Eye (tissue), 1 donor: ENCODE data around the gene AP5Z1.
"Not testable (repeated sequence)": the region's sequence is repeated elsewhere in the genome, so short reads cannot be mapped to it uniquely, and the experiment has no call there.

Experiments used
- DNase-seq: peaks from one replicate; pipeline ENCODE4 v3.0.0-alpha.2; 2015

The AP5Z1 gene

GRCh38 chr7:4789194-4790077, 14.0 kb downstream of the AP5Z1 start:
- DNase-seq: no peak

DNA sequence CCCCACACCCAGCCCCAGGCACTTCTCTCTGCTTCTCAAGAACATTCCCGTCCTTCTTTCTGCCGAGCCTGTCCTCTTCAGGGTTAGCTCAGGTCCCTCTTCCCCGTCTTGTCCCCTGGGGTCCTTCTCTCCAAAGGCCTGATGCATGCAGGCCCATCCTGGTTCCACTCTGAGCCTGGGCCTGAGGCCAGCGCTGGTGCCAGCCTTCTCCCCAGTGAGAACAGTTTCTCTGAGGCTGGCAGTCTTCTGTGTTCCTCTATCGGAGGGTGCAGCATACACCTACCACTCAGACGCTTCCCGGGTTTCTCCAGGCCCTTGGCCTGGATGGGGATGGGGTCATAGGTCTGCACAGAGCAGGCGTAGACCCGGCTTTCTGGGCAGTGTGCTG, 14.6 kb downstream of the AP5Z1 start:
- no peak for DNase-seq

GRCh38 chr7:4790516-4790991, 15.1 kb downstream of the AP5Z1 start:
- no peak for DNase-seq

DNA sequence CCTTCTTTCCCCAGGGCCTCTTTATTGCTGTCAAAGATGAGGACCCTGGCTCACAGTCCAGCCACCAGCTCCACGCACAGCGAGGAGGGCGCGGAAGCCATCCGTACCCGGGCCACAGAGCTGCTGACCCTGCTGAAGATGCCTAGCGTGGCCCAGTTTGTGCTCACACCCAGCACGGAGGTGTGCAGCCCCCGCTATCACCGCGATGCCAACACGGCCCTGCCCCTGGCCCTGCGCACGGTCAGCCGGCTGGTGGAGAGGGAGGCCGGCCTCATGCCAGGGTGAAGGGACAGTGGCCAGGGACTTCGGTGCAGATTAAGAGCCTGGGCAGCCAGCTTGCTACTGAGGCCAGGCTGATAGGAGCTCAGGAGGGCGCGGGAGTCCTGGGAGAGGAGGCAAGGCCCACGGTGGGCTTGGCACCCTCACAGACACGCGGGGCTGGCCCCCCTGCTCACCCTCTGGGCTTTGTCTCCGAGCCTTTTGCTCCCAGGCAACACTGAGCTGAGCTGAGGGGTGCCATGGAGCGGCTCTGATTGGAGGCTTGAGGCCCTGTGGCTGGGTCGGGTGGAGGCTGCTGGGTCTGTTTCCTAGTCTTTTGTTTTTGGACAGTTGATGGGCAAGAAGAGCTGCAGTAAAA, 15.8 kb downstream of the AP5Z1 start:
- DNase-seq: no peak

DNA sequence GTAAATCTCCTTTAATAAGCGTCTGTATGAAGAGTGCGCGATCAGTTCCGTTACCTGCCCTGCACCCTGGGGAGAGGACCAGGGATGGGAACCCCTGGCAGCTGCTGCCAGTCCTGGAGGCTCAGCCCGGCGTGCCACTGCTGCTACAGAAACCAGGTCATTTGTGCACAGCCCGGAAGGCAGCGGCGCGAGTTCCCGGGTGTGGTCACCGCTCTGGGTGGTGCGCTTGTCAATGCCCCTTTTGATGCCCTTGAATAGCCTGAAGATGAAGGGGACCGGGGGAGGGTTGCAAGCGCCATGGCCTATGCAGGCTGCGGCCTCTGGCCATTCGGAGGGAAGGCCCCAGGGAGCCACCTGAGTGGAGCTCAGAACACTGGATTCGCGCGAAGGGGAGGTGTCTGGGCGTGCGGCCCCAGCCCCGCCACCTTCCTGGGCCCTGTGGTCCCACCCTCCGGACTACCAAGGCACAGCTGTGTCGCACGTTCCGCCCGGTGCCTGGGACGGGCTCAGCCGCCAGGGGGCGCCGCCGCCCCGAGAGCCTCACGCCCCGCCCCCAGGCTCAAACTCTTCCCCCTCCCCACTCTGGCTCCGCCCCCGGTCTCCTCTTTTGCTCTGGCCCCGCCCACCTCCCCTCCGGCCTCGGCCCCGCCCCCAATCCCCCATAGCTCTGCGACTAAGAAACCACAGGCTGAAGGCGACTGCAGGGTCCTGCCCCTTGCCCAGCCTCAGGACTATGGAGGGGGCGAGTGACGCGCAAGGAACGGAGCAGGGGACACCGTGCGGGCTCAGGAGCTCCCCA, 16.5 kb downstream of the AP5Z1 start:
- DNase-seq: peak; percentile 94

GRCh38 chr7:4792537-4793126, 17.2 kb downstream of the AP5Z1 start:
- peak; percentile 81 for DNase-seq

GRCh38 chr7:4793385-4793993, 18.1 kb downstream of the AP5Z1 start:
- DNase-seq: not testable (repeated sequence)

DNA sequence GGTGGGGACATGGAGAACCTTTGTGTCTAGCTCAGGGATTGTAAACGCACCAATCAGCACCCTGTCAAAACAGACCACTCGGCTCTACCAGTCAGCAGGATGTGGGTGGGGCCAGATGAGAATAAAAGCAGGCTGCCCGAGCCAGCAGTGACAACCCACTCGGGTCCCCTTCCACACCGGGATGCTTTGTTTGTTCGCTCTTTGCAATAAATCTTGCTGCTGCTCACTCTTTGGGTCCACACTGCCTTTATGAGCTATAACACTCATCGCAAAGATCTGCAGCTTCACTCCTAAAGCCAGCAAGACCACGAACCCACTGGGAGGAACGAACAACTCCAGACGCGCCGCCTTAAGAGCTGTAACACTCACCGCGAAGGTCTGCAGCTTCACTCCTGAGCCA, 18.7 kb downstream of the AP5Z1 start:
- not testable (repeated sequence) for DNase-seq

GRCh38 chr7:4794591-4795350, 19.3 kb downstream of the AP5Z1 start:
- DNase-seq: no peak

GRCh38 chr7:4796453-4796852, 21.0 kb downstream of the AP5Z1 start:
- DNase-seq: no peak

DNA sequence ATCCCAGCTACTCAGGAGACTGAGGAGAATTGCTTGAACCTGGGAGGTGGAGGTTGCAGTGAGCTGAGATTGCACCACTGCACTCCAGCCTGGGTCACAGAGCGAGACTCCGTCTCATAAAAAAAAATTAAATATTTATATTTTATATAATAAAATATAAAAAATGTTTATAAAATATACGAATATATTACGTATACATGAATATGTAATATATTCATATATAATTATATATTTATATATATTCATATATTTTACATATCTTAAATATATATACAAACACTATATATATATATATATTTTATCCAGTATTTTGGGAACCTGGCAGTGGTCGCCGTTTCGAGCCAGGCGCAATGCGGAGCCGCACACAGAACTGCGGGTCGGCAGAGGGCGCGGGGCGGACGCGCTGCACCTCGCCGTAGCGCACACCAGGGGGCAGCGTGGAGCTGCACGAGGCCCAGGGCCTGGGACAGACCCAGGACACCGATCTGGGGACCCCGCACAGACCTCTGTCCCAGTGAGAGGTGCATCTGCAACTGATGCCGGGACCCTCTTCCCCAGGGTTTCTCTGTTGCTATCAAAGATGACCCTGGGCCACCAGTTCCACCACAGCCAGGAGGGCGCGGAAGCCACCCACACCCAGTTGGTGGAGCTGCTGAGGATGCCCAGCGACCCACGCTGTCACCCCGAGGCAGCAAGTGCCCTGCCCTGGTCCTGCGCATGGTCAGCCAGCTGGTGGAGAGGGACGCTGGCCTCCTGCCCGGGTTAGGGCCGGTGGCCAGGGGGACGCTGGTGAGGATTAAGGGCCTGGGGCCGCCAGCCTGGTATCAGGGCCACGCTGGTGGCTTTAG, 22.7 kb downstream of the AP5Z1 start:
- DNase-seq: peak; percentile 85

- DNase-seq: no peak
These were observed 23.3 kb downstream of the AP5Z1 start for GRCh38 chr7:4798706-4799235.

DNA sequence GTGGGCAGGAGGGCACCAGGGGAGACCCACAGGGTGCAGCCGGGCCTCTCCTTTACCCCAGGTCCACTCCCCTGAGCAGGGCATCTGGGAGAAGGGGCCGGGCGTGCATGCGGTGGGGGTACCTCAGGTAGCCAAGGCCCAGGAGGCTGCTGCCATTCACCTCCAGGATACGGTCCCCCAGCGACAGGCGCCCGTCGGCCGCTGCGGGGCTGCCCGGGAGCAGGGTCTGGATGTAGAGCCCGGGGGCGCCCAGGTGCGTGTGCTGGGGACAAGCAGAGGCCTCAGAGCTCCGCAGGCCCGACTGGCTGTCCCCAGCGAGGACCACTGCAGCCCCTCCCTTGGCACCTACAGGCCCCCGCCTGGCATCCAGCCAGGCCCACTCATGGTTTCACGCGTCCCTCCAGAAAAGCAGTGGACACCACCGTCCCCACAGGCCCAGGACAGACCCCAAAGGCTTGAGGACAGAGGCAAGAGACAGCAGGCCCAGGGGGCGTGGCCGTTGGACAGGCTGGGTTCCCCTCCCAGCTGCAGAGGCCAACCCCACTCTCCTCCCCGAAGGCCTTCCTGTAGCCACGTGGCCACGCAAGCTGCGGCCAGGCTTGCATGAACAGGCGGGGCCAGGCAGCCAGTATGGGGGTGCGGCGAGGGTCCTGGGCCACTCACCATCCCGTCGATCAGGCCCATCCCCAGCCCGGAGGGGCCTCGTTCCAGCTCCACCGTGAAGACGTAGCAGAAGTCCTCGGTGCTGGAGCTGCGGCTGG, 24.3 kb downstream of the AP5Z1 start:
- peak; percentile 23 for DNase-seq

DNA sequence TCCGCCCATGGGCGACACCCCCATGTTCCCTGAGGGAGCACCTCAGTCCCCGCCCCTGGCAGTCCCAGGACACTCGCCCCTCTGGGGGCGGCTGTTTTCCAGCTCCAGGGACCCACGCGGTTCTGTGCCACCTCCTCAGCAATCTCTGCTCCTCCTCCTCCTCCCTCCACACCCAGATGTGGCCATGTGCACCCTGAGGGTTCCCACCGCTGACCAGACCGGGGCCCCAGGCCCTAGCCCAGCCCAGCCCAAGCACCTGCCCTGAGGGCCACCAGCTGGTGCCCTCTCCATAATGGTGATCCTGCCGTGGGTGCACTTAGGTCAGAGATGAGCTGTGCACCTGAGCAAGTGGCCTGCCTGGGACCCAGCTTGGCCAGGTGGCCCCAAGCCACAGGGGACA, 25.1 kb downstream of the AP5Z1 start:
- DNase-seq: no peak

GRCh38 chr7:4800926-4801838, 25.8 kb downstream of the AP5Z1 start:
- no peak for DNase-seq

- no peak for DNase-seq
These were observed 26.4 kb downstream of the AP5Z1 start for GRCh38 chr7:4801839-4802231.

DNA sequence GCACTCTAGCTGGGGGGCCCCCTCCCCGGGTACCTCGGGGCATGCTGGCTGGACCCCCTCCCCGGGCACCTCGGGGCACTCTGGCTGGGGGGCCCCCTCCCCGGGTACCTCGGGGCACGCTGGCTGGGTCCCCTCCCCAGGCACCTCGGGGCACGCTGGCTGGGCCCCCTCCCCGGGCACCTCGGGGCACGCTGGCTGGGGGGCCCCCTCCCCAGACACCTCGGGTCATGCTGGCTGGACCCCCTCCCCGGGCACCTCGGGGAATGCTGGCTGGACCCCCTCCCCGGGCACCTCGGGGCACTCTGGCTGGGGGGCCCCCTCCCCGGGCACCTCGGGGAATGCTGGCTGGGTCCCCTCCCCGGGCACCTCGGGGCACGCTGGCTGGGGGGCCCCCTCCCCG, 27.2 kb downstream of the AP5Z1 start:
- DNase-seq: not testable (repeated sequence)

GRCh38 chr7:4803397-4804241, 28.2 kb downstream of the AP5Z1 start:
- DNase-seq: no peak
